Tibial nerve (tissue), 4 donors: Measurements from ENCODE around the gene SF3A1. TPM values are rescaled to one million over a fixed set of nuclear protein-coding genes. Genes with fewer than 3 reads are reported as not detected.

Source experiments
- DNase-seq, 2 donors: peaks; one replicate each; pipeline ENCODE4 v3.0.0-alpha.2; 2019; ENCODE audit warnings: low spot score in 2 of 2
- H3K27ac ChIP-seq, 4 donors: fragments of 200-600 bp; sonication (generic) in 3 of 4; one replicate each; pipeline ENCODE4 v1.5.1; 2017 to 2019; ENCODE audit warnings: mild to moderate bottlenecking in 1 of 4
- H3K27me3 ChIP-seq, 2 donors: fragments of 200-600 bp; sonication (generic) in 1 of 2; one replicate each; pipeline versions ENCODE4 v1.5.1 to v1.6.0; 2017 to 2019
- H3K36me3 ChIP-seq, 3 donors: fragments of 200-600 bp; sonication (generic); one replicate each; pipeline ENCODE4 v1.5.1; 2018 to 2019
- H3K4me1 ChIP-seq, 4 donors: fragments of 200-600 bp; sonication (generic) in 3 of 4; one replicate each; pipeline ENCODE4 v1.5.1; 2017 to 2019
- H3K4me3 ChIP-seq, 4 donors: fragments of 200-600 bp; sonication (generic) in 3 of 4; one replicate each; pipeline ENCODE4 v1.5.1; 2017 to 2019; ENCODE audit warnings: mild to moderate bottlenecking in 1 of 4, moderate library complexity in 1 of 4
- H3K9me3 ChIP-seq, 4 donors: fragments of 200-600 bp; sonication (generic) in 3 of 4; one replicate each; pipeline ENCODE4 v1.5.1; 2017 to 2019
- EP300 ChIP-seq, 2 donors: sonication (generic); formaldehyde crosslinking; IDR thresholded peaks; one replicate each; pipeline ENCODE4 v1.6.1; 2017; ENCODE audit warnings: antibody characterized with exemption in 2 of 2, mild to moderate bottlenecking in 1 of 2
- POLR2A ChIP-seq, 2 donors: fragments of 450-650 bp; IDR thresholded peaks; one replicate each; pipeline ENCODE4 v1.6.1; 2017; ENCODE audit warnings: antibody characterized with exemption in 2 of 2, mild to moderate bottlenecking in 2 of 2, moderate library complexity in 2 of 2
- WGBS, 2 donors: methylation state at CpG; one replicate each; pipeline ENCODE4 v1.1.5; 2018; 5-methylcytosine and 5-hydroxymethylcytosine counted together
- total RNA-seq, 4 donors: library from RNA; depleted of rRNA; stranded (reverse); fragments of >200 nt; gene quantifications; one replicate each; pipeline ENCODE4 v1.1.0, GENCODE V29; 2016
- TF ChIP-seq, protein P1 (sequence below), 5 experiments: fragments of 200-600 bp in 3 of 5; fragments of 450-650 bp in 2 of 5; sonication (generic) in 3 of 5; IDR thresholded peaks; one replicate each; pipeline ENCODE4 v1.5.1; 2016 to 2019; ENCODE audit warnings: antibody characterized with exemption in 5 of 5, mild to moderate bottlenecking in 3 of 5, moderate library complexity in 2 of 5

SF3A1 gene
- total RNA-seq, 4 donors from 2014 or later, result 76.2 to 98.1 (median 91.7) TPM

DNA sequence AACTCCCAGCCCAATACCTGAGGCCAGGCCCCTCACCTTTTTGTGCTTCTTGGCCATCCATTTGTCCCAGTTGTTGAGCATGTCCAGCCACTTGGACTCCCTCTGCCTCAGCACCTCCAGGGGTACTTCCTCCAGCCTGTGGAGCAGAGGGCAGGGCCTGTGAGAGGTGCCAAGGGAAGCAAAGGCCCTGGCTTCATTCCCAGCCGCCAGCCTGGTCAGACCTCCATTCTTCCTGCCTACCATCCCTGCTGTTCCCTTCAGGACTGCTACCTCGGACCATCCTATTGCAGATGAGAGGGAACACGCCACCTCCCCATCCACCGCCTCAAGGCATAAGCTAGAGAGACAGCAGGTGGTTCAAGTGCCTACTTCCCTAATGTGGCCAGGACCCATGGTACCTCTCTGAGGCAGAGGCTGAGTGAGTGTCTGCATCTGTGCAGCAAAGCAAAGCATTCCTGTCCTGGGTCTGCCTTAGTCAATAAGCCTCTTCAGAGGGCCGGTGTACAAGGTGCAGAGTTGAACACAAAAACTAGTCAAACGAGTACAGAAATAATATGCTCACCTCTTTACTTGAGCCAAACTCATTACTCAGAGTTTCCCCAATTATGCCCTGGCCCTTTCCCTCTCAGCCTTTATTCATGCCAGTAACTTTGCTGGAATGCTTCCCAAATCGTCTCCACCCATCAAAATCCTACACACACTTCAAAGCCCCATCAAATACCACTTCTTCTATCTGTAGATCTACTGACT is 52.0 kb downstream of the SF3A1 start:
- 43 to 53% methylated on average over 6 to 7 of the region's 7 CpGs for WGBS, 2 donors
- H3K4me3 ChIP-seq, result no peak overlapping the region

DNA sequence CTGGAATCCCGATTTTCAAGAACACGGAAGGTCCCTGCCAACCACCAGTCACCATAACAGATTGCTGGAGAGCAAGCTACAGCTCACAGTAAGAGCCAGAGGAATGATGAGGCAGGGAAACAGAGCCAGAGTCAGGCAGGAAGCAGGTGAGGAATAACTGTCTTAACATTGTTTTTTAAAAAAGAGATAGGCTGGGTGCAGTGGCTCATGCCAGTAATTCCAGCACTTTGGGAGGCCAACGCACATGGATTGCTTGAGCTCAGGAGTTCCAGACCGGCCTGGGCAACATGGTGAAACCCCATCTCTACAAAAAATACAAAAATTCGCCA is 53.9 kb downstream of the SF3A1 start:
- Histone ChIP-seq H3K4me1 (peaks cover 0 to 100% (median 72%) of the 10 kb centered on the region in 4 donors), H3K9me3 (no peaks in the 10 kb centered on the region), H3K27me3 (no peaks in the 10 kb centered on the region), H3K27ac (peak overlapping the region; percentile 43 to 88 (median 82)), H3K4me3 (no peak overlapping the region), H3K36me3 (peaks cover 0 to 50% (median 10%) of the 10 kb centered on the region in 3 donors)
- no peak for DNase-seq
- TF ChIP-seq, protein P1, sequence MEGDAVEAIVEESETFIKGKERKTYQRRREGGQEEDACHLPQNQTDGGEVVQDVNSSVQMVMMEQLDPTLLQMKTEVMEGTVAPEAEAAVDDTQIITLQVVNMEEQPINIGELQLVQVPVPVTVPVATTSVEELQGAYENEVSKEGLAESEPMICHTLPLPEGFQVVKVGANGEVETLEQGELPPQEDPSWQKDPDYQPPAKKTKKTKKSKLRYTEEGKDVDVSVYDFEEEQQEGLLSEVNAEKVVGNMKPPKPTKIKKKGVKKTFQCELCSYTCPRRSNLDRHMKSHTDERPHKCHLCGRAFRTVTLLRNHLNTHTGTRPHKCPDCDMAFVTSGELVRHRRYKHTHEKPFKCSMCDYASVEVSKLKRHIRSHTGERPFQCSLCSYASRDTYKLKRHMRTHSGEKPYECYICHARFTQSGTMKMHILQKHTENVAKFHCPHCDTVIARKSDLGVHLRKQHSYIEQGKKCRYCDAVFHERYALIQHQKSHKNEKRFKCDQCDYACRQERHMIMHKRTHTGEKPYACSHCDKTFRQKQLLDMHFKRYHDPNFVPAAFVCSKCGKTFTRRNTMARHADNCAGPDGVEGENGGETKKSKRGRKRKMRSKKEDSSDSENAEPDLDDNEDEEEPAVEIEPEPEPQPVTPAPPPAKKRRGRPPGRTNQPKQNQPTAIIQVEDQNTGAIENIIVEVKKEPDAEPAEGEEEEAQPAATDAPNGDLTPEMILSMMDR (IDR thresholded peaks at IDR 0.05), result no peak
- TF ChIP-seq POLR2A (IDR thresholded peaks at IDR 0.05) (no peak), EP300 (IDR thresholded peaks at IDR 0.05) (no peak)
- 63 to 77% methylated on average over 5 of the region's 5 CpGs for WGBS, 2 donors

More for the DNA sequence above, 52.0 kb downstream of the SF3A1 start:
- H3K27ac ChIP-seq, result peak overlapping the region; percentile 16 to 88 (median 82)
- no peaks in the 10 kb centered on the region for H3K9me3 ChIP-seq
- peaks cover 0 to 100% (median 81%) of the 10 kb centered on the region in 4 donors for H3K4me1 ChIP-seq
- TF ChIP-seq, protein P1 (IDR thresholded peaks at IDR 0.05), result no peak
- TF ChIP-seq POLR2A (IDR thresholded peaks at IDR 0.05) (no peak), EP300 (IDR thresholded peaks at IDR 0.05) (no peak)
- H3K36me3 ChIP-seq, result peaks cover 0 to 31% (median 0%) of the 10 kb centered on the region in 3 donors
- DNase-seq, result no peak
- no peaks in the 10 kb centered on the region for H3K27me3 ChIP-seq

DNA sequence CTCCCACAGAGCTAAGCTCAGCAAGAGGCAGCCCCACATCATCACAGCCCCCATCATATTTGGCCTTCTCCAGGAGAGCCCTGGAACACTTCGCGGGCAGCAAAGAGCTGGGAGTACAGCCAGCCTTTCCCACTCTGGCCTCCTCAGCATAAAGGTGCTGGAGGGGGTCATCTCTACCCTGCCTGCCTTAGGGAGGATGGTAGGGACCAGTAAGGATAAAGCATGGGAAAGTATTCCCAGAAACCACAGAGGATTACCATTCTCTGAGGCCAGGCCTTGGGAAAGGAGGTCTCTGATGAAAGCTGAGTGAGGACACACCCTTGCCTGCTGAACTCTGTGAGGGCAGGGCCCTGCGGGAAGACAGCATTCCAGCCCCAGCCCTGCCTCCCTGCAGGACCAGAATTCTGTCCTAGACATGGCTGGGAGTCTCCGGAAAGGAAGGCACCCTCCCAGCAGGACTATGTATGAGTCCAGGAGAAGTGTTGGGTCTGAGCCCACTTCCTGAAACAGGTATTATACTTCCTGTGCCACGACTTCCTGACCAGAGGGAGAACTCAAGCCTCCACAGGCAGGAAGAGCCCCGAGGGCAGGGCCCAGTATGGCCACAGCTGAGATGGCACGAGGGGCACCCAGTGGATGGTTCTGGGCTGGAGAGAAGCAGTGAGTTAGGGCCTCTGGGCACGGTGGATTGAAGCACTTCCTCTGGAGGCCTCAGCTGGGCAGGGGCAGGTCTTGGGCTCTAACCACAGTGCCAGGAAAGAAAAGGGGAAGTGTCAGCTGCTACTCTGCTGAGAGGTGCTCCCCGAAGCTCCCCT is 54.5 kb downstream of the SF3A1 start:
- WGBS, 2 donors, result 41 to 54% methylated on average over 7 to 9 of the region's 9 CpGs

DNA sequence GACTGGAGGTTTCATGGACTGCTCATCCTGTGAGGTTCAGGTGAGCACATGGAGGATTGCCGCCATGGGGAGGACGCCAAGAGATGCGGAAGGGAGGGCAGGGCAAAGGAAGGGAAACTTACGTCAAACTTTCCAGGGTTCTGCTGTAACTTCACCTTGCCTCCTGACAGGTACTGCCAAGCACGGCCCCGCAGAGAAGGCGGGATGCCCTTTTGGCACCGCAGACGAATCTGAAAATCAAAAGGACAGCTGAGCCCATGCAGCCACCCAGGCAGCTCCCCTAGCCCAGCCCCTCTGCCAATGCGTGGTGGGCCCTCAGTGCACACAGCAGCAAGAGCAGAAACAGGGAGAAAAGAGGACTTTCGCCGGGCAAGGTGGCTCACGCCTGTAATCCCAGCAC is 57.4 kb downstream of the SF3A1 start:
- Histone ChIP-seq H3K4me1 (peaks cover 0 to 76% (median 43%) of the 10 kb centered on the region in 4 donors), H3K4me3 (no peak overlapping the region), H3K9me3 (no peaks in the 10 kb centered on the region), H3K27me3 (no peaks in the 10 kb centered on the region), H3K27ac (peak overlapping the region in 1 of 4 donors; percentile 83), H3K36me3 (peaks cover 0 to 85% (median 12%) of the 10 kb centered on the region in 3 donors)
- TF ChIP-seq, protein P1 (IDR thresholded peaks at IDR 0.05), result no peak
- no peak for TF ChIP-seq EP300 (IDR thresholded peaks at IDR 0.05)
- no peak for TF ChIP-seq POLR2A (IDR thresholded peaks at IDR 0.05)
- DNase-seq, result no peak
- WGBS, 2 donors, result 87 to 92% methylated on average over 12 to 13 of the region's 13 CpGs

More for the DNA sequence above, 54.5 kb downstream of the SF3A1 start:
- H3K4me1 ChIP-seq, result peaks cover 0 to 96% (median 72%) of the 10 kb centered on the region in 4 donors
- peaks cover 0 to 56% (median 12%) of the 10 kb centered on the region in 3 donors for H3K36me3 ChIP-seq
- no peak overlapping the region for H3K4me3 ChIP-seq
- H3K9me3 ChIP-seq, result no peaks in the 10 kb centered on the region
- no peak for DNase-seq
- H3K27me3 ChIP-seq, result no peaks in the 10 kb centered on the region
- peak overlapping the region; percentile 48 to 88 (median 82) for H3K27ac ChIP-seq
- TF ChIP-seq EP300 (IDR thresholded peaks at IDR 0.05) (peak in 1 of 2 donors; percentile 70), POLR2A (IDR thresholded peaks at IDR 0.05) (no peak)

DNA sequence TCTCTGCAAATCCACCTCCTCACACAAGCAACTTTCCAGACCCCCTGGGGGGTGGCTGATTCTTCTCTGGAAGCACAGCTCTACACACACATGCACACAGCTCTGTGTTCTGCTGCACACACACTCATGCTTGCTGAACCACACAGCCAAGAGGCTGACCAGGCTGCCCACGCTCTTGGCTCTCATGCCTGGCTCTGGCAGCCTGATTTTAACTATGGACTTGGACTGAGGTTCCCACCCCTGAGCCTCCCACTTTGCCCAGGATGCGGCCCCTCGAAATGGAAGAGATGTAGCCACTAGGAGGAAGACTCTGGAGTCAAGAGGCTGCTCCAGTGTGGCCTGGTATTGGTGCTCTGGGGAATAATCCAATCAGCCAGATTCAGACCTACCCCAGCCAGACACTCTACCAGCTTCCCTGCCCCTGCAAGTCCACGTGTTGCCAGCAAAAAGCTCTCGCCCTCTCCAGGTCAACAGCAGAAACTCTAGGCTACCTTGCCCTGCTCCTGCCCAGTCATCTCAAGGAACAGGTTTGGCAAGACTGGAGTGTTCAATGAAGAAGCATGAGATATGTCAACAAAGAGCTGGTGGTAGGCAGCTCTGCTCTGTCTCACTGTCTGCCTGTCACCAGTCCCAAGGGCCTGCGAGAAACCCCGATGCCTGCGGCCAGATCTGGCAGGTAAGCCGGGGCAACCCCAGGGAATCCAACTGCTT is 58.5 kb downstream of the SF3A1 start:
- peaks cover 0 to 74% (median 32%) of the 10 kb centered on the region in 4 donors for H3K4me1 ChIP-seq
- no peak for TF ChIP-seq EP300 (IDR thresholded peaks at IDR 0.05)
- TF ChIP-seq POLR2A (IDR thresholded peaks at IDR 0.05), result no peak
- TF ChIP-seq, protein P1 (IDR thresholded peaks at IDR 0.05), result no peak
- peak overlapping the region in 3 of 4 donors; percentile 42 to 83 (median 54) for H3K27ac ChIP-seq
- H3K4me3 ChIP-seq, result no peak overlapping the region
- no peak for DNase-seq
- H3K36me3 ChIP-seq, result peaks cover 0 to 96% (median 22%) of the 10 kb centered on the region in 3 donors
- H3K27me3 ChIP-seq, result no peaks in the 10 kb centered on the region
- WGBS, 2 donors, result 77 to 81% methylated on average over 9 of the region's 9 CpGs
- no peaks in the 10 kb centered on the region for H3K9me3 ChIP-seq
